KBM-7 (cell line): ENCODE measurements around the gene ABCB8.

Experiments used
- DNase-seq: peaks from one replicate; pipeline ENCODE4 v3.0.0-alpha.2; 2015
- in situ Hi-C: fragments of 300-500 bp; cut with MboI; formaldehyde crosslinking; loops from 2 replicates; pipeline ENCODE4 v1.14.3; 2020; ENCODE audit warnings: low sequenced_read_pairs, low pct_unique_long_range_greater_than_20kb, mixed read lengths

The ABCB8 gene

GRCh38 chr7:151047976-151048815, 19.9 kb downstream of the ABCB8 start, which contains the start of gene ASIC3:
Gene ASIC3 (plus strand): TSS chr7:151048531. CDS start chr7:151048886, 355 bp downstream.
- DNase-seq, result no peak
- in situ Hi-C loops, result no loop called here

- DNase-seq, result no peak
- in situ Hi-C loops, result no loop called here
These were observed 20.7 kb downstream of the ABCB8 start for GRCh38 chr7:151048911-151049463.

DNA sequence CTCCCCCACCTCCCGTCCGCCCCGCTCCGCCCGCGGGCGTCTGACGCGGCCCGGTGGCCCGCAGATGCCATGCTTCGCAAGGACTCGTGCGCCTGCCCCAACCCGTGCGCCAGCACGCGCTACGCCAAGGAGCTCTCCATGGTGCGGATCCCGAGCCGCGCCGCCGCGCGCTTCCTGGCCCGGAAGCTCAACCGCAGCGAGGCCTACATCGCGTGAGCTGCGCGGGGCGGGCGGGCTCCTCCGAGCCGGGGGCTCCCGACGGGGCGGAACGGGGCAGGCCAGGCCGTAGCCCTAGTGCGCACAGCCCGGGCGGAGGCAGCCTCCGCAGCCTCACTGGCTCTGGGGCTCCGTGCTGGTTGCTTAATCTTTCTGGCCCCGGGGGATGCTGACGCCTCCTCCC, 22.9 kb downstream of the ABCB8 start:
- DNase-seq, result no peak
- in situ Hi-C loops, result no loop called here

DNA sequence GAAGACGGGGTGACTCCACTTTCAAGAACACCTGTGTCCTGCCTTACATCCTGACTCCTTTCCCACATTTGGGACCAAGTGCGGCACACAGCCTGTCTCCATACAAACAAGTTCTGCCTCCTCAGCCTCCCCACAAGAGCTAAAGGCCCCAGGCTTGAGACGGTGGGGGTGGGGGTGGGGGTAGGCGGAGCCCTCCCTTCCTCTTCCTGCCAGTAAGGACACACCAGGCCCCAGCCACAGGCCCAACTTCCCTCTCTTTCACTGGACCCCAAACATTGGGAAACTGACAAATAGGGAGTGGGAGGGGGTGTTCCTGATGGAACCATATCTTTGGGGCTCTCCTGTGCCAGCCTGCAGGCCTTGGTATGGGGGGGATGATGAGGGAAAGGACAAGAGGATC, 24.8 kb downstream of the ABCB8 start:
- peak; percentile 66 for DNase-seq
- in situ Hi-C loops, result no loop called here

- DNase-seq, result no peak
- in situ Hi-C loops, result no loop called here
These were observed 25.5 kb downstream of the ABCB8 start for GRCh38 chr7:151053751-151054150.

- no peak for DNase-seq
- in situ Hi-C loops, result no loop called here
These were observed 28.0 kb downstream of the ABCB8 start for GRCh38 chr7:151056283-151056665.

GRCh38 chr7:151056666-151057505, 28.6 kb downstream of the ABCB8 start:
- in situ Hi-C loops, result no loop called here
- DNase-seq, result no peak

- no peak for DNase-seq
- in situ Hi-C loops, result no loop called here
These were observed 29.3 kb downstream of the ABCB8 start, which contains the start of gene CDK5 for GRCh38 chr7:151057506-151057988. Gene CDK5 (minus strand): TSS chr7:151057897. CDS start chr7:151057848, 49 bp downstream.

DNA sequence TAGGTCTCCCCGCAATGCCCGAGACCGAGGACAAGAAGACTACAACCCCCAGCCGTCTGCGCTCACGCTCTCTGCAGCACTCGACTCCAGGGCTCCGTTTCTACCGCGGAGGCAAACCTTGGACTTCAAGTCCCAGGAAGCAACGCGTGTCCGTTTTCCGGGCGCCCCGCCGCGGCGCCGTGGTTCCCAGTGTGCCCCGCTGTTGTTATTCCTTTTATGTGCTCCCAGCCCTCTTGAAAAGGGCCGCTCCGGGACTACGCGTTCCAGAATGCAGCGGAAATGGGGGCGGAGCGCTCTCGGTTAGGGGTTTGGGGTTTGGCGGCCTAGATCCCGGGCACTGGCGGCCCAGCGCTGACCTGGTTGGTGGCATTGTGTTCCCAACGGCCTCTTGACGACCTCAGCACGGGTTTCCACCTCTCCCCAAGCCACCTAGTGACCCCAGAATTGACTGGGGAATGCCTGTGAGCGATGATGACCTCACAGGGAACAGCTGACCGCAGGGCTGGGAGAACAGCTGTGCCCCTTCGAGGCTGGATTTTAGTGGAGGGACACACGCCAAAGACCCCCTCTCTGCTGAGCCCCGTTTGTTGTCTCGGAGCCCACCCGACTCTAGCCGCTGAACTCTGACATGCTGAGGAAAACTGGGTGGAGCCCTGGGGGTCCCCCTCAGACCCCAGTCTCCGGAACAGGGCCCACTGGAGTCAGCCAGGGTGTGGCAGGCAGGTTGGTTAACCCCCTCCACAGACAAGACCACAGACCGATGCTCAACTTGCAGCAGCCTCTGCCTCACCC, 29.9 kb downstream of the ABCB8 start:
- DNase-seq, result peak; percentile 99
- in situ Hi-C loops, result no loop called here

DNA sequence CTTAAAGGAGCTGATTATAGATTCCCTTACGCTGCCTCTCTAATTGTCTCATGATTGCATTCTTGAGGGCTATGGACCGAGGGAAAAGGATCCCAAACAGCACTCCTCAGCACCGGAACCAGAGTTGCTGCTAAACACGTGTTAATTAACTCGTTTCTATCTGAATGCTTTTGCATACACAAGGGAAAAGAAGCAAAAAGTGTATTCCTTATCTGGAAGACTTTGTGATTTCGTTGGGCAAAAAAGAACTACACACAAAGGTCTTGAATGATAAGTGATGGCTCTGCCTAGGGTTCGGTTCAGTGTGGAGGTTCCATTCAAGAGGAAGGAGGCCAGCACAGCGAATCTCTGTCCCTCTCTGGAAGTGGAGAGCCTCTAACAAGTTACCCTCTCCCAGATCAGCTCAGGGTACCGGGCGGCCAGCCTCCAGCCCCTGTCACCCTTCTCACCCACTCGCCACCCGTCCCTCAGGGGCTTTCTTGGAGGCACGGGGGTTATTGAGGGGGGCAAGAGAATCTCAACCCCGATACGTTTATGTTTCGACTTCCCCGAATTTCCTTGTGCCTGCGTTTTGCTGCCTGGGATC, 30.6 kb downstream of the ABCB8 start:
- in situ Hi-C loops, result no loop called here
- no peak for DNase-seq

- DNase-seq, result peak; percentile 64
- in situ Hi-C loops, result no loop called here
These were observed 31.3 kb downstream of the ABCB8 start, which contains the start of gene SLC4A2 for GRCh38 chr7:151059367-151060112. Gene SLC4A2 (plus strand): TSS chr7:151059589. CDS start chr7:151061988, 2,399 bp downstream.

DNA sequence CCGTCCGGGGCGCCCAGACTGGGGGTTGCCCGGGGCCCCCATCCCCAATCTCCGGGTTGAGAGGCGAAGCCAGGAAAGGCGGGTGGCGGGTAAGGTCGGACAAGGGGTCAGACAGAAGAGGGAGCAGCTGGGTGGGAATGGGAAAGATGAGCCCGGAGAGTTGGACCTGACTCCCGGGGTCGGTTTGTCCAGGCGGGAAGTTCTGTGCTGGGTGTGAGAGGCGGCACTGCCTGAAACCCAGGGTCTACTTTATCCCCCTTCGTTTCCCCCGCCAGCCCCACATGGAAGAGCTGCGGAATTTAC, 31.8 kb downstream of the ABCB8 start:
- no peak for DNase-seq
- in situ Hi-C loops, result no loop called here

- in situ Hi-C loops, result no loop called here
- peak; percentile 25 for DNase-seq
These were observed 32.4 kb downstream of the ABCB8 start for GRCh38 chr7:151060416-151061212.

- no peak for DNase-seq
- in situ Hi-C loops, result no loop called here
These were observed 33.2 kb downstream of the ABCB8 start for GRCh38 chr7:151061213-151062110.

DNA sequence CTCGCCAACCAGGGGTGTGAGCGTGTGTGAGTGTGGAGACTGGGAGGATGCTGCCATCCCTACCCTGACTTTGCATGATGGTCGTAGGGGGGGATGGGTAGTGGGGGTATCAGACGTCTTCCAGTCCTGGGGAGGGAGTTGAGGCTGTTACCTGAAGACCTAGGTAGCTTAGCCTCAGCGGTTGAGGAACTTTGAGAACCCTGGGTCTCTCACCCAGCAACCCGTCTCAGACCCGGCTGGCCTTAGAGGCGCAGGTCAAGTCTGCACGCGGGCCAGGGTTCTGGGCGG, 33.8 kb downstream of the ABCB8 start:
- in situ Hi-C loops, result no loop called here
- no peak for DNase-seq

GRCh38 chr7:151062399-151063211, 34.4 kb downstream of the ABCB8 start:
- in situ Hi-C loops, result no loop called here

More at GRCh38 chr7:151062399-151063211, 34.4 kb downstream of the ABCB8 start:
- DNase-seq, result no peak
